T-helper 2 cell treated with Interferon-gamma antibody and Interleukin-4, amounts not matched to agents 100 ng/mL and 5 ng/mL, for 36 hours (primary cell): Measurements from ENCODE around the gene TOM1. TPM values are rescaled to one million over a fixed set of nuclear protein-coding genes. Genes with fewer than 3 reads are reported as not detected.

Experiments
- intact Hi-C: fragments of 100-400 bp; cut with micrococcal nuclease; formaldehyde crosslinking; loops from one replicate; pipeline ENCODE4 v1.15.1; 2023
- total RNA-seq: library from RNA; stranded (reverse); gene quantifications from 2 replicates; pipeline ENCODE4 v1.2.3, GENCODE V29; 2022

The TOM1 gene
- total RNA-seq, result 19.4 and 23.3 TPM in 2 replicates

GRCh38 chr22:35299673-35300499 lies at the start of gene TOM1:
TSS of gene TOM1 (plus strand) at chr22:35299894. CDS start at chr22:35299929, 35 bp downstream.
- intact Hi-C loops, result loop anchor here (1.0 kb wide), 3 partner anchors 9 to 43 kb away; partner anchors contain the start of gene HMGXB4

GRCh38 chr22:35250156-35250555 lies 49.5 kb upstream of the TOM1 start:
- intact Hi-C loops, result no loop called here

GRCh38 chr22:35253946-35254345 lies 45.7 kb upstream of the TOM1 start:
- intact Hi-C loops, result no loop called here

- intact Hi-C loops, result loop anchor here (1.0 kb wide), 2 partner anchors 26 to 43 kb away; no protein-coding TSS in a partner anchor
These were observed 42.7 kb upstream of the TOM1 start for GRCh38 chr22:35257002-35257320.

- intact Hi-C loops, result loop anchor here (1.0 kb wide), 2 partner anchors 26 to 43 kb away; no protein-coding TSS in a partner anchor
These were observed 42.1 kb upstream of the TOM1 start, which contains the start of gene HMGXB4 for GRCh38 chr22:35257321-35258190. TSS of gene HMGXB4 (plus strand) at chr22:35257493. CDS start at chr22:35262391, 4,898 bp downstream.

- intact Hi-C loops, result no loop called here
These were observed 41.3 kb upstream of the TOM1 start for GRCh38 chr22:35258191-35258988.

- intact Hi-C loops, result no loop called here
These were observed 34.7 kb upstream of the TOM1 start for GRCh38 chr22:35264986-35265385.

- intact Hi-C loops, result no loop called here
These were observed 33.4 kb upstream of the TOM1 start for GRCh38 chr22:35266277-35266676.

- intact Hi-C loops, result no loop called here
These were observed 30.1 kb upstream of the TOM1 start for GRCh38 chr22:35269630-35270029.

- intact Hi-C loops, result loop anchor here (1.0 kb wide), 1 partner anchor 15 kb away; no protein-coding TSS in a partner anchor
These were observed 25.4 kb upstream of the TOM1 start for GRCh38 chr22:35274154-35274871.

- intact Hi-C loops, result no loop called here
These were observed 24.1 kb upstream of the TOM1 start for GRCh38 chr22:35275580-35275979.

- intact Hi-C loops, result loop anchor here (1.0 kb wide), 1 partner anchor 23 kb away; the partner anchor contains the start of gene TOM1
These were observed 23.7 kb upstream of the TOM1 start for GRCh38 chr22:35276019-35276418.

- intact Hi-C loops, result no loop called here
These were observed 11.6 kb upstream of the TOM1 start for GRCh38 chr22:35288116-35288515.

- intact Hi-C loops, result no loop called here
These were observed 6.9 kb upstream of the TOM1 start for GRCh38 chr22:35292786-35293185.

GRCh38 chr22:35296051-35296450 lies 3.6 kb upstream of the TOM1 start:
- intact Hi-C loops, result no loop called here

- intact Hi-C loops, result loop anchor here (1.0 kb wide), 1 partner anchor 23 kb away; no protein-coding TSS in a partner anchor
These were observed 449 bp upstream of the TOM1 start for GRCh38 chr22:35299217-35299672.

- intact Hi-C loops, result no loop called here
These were observed 1.7 kb downstream of the TOM1 start for GRCh38 chr22:35301372-35301874.

GRCh38 chr22:35303029-35303624 lies 3.4 kb downstream of the TOM1 start:
- intact Hi-C loops, result no loop called here

- intact Hi-C loops, result no loop called here
These were observed 5.9 kb downstream of the TOM1 start for GRCh38 chr22:35305525-35306070.
